D341Med (cell line): ENCODE data around the gene UGT2A3.

ENCODE experiments used
- DNase-seq: peaks from one replicate; pipeline ENCODE4 v3.0.0; 2012; ENCODE audit warnings: low spot score

UGT2A3 gene

GRCh38 chr4:68912807-68913206, 38.8 kb downstream of the UGT2A3 start:
- DNase-seq: no peak

DNA sequence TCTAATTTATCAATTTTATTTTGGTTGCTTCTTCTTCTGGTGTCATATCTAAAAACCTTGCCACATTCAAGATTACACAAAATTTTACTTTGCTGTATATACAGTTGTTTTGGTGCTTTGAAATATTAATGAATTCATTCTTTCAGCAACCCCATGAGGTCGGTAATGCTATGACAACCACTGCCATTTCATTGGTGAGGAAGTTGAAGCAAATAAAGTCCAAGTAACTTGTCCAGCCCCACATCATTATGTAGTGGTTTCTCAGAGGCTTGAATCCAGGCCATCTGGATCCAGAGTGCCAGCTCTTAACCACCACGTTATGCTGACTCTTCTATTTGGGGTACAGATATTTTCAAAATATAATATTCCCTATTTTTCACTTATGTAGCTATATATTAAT, 42.2 kb downstream of the UGT2A3 start:
- DNase-seq: no peak

GRCh38 chr4:68907788-68908700, 43.6 kb downstream of the UGT2A3 start:
- DNase-seq: no peak

GRCh38 chr4:68907245-68907644, 44.4 kb downstream of the UGT2A3 start:
- DNase-seq: no peak

- DNase-seq: no peak
Measured at GRCh38 chr4:68906780-68907137, 44.8 kb downstream of the UGT2A3 start.

- no peak for DNase-seq
Measured at GRCh38 chr4:68905939-68906779, 45.4 kb downstream of the UGT2A3 start.

GRCh38 chr4:68905598-68905938, 46.0 kb downstream of the UGT2A3 start:
- no peak for DNase-seq

DNA sequence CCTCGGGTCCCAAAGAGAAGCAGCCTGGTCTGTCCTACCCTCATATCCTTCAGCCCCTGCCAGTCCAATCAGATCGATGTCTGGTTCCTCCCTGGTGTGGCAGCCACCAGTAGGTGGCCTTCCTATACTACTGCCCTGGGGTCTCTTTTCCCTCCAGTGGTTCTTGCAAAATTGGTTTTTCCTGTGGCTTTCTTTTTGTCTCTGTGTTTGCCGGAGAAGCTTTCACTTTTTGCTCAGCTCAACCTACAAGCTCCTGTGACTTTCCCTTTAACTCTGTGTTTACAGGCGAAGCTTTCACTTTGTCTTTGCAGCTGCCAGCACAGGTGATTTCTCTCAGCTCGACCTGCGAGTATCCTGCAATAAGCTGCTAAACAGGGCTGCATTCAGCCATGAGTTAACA, 46.8 kb downstream of the UGT2A3 start:
- no peak for DNase-seq

- DNase-seq: no peak
Measured at GRCh38 chr4:68896749-68897148, 54.9 kb downstream of the UGT2A3 start.

DNA sequence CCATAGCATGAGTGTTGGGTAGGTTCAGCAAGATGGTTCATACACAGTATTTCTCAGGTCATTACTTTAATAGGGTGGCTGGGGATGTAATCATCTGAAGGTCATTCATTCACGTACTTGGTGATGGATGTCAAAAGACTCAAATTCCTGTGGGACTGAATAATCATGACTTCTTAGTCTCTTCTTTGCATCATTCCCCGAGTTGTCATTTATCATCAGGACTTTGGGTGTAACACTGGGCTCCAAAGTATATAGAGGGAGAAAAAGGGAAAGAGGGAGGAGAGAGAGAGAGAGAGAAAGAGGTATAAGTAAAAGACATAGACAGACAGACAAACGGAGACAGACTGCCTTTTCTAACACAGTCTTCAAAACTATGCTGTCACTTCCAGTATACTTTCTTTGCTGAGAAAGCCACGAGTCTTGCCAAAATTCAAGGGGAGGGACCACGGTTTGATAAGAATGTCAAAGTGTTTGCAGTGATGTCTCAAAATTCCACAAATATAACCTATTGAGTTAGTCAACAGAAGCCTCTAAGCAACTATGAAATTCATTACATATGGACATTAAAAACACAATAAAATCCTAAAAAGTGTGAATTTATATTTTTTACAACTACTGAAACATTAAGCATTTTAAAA, 55.9 kb downstream of the UGT2A3 start:
- no peak for DNase-seq

- no peak for DNase-seq
Measured at GRCh38 chr4:68892861-68893260, 58.7 kb downstream of the UGT2A3 start.

DNA sequence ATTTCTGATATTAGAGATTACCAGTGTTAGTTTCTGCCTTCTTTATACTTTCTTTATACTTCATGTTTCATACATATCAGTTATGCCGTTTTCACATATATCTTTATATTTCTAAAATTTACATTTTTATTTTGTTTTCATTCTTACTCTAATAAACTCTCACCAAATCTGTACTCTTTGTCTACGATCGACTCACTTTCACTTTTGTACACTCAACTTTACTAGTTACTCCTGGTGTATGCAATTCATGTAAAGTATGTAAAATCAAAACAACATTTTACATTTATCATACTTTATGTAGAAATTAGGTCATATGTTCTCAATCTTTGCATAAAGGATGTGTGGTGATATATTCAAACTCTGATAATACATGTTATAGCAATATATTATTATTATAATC, 59.9 kb downstream of the UGT2A3 start:
- no peak for DNase-seq

DNA sequence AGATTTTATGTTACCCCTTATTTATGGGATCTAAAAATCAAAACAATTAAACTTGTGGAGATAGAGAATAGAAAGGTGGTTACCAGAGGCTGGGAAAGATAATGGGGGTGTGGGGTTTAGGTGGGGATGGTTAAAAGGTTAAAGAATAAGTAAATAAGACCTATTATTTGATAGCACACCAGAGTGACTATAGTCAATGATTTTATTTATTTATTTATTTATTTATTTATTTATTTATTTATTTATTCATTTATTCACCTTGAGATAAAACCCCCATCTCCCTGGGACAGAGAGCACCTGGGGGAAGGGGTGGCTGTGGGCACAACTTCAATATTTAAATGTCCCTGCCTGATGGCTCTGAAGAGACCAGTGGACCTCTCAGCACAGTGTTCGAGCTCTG, 66.1 kb downstream of the UGT2A3 start:
- DNase-seq: no peak

DNA sequence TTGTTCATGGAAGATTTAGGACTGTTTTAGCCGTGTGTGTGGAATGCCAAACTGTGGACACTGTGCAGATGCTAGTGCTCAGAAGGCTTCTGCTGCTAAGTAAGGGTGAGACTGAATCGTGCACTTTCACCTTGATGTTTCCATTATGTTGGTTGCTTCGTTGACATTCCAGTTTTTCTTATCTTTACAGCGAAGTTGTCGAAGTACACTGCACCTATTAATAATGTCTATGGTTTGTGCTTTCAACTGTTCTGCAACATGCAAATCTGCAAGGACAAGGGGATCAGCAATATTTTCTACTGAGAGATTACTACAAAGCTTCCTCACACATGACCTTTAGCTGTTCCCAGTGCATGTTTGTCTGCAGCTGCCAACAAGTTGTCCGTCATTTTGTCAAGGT, 67.7 kb downstream of the UGT2A3 start:
- no peak for DNase-seq
